Measurements from ENCODE around the gene CILP2.

Gene CILP2, protein sequence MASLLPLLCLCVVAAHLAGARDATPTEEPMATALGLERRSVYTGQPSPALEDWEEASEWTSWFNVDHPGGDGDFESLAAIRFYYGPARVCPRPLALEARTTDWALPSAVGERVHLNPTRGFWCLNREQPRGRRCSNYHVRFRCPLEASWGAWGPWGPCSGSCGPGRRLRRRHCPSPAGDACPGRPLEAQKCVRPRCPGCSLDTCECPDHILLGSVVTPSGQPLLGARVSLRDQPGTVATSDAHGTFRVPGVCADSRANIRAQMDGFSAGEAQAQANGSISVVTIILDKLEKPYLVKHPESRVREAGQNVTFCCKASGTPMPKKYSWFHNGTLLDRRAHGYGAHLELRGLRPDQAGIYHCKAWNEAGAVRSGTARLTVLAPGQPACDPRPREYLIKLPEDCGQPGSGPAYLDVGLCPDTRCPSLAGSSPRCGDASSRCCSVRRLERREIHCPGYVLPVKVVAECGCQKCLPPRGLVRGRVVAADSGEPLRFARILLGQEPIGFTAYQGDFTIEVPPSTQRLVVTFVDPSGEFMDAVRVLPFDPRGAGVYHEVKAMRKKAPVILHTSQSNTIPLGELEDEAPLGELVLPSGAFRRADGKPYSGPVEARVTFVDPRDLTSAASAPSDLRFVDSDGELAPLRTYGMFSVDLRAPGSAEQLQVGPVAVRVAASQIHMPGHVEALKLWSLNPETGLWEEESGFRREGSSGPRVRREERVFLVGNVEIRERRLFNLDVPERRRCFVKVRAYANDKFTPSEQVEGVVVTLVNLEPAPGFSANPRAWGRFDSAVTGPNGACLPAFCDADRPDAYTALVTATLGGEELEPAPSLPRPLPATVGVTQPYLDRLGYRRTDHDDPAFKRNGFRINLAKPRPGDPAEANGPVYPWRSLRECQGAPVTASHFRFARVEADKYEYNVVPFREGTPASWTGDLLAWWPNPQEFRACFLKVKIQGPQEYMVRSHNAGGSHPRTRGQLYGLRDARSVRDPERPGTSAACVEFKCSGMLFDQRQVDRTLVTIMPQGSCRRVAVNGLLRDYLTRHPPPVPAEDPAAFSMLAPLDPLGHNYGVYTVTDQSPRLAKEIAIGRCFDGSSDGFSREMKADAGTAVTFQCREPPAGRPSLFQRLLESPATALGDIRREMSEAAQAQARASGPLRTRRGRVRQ

DNA sequence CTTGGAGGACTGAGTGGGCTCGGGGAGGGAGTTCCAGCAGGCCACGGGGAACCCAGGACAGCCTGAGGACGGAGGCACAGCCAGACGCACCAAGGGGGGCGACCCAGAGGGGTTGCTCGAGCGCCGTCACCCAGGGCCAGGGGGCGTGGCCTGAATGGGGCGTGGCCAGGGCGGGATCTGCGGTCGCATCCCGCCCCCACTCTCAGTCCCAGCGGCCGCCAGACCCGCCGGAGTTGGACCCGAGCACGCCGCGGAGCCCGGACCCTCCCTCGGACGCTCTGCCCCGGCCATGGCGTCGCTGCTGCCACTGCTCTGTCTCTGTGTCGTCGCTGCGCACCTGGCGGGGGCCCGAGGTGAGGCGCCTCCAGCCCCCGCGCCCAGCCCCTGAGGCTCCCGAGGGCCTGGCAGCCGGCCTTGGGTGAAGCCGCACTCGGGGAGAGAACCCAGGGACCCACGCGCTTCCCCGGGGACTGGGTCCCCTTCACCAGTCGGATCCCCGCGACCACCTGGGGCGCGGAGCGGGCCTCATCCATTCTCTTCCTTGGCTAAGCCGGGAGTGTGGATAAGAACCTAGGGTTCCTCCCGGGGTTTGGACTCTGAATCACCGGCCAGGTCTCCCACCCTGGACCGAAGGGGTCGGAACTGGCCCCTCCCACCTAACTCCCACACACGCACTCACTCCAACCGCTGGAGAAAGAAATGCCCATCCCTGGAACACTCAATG, at the start of gene CILP2:
Gene CILP2, plus strand, starts transcription at position 205 of the 724 bp plus-strand sequence. Its CDS starts 85 bp downstream, at position 290.
- no peak for DNase-seq (ENCODE audit: low spot score)

DNA sequence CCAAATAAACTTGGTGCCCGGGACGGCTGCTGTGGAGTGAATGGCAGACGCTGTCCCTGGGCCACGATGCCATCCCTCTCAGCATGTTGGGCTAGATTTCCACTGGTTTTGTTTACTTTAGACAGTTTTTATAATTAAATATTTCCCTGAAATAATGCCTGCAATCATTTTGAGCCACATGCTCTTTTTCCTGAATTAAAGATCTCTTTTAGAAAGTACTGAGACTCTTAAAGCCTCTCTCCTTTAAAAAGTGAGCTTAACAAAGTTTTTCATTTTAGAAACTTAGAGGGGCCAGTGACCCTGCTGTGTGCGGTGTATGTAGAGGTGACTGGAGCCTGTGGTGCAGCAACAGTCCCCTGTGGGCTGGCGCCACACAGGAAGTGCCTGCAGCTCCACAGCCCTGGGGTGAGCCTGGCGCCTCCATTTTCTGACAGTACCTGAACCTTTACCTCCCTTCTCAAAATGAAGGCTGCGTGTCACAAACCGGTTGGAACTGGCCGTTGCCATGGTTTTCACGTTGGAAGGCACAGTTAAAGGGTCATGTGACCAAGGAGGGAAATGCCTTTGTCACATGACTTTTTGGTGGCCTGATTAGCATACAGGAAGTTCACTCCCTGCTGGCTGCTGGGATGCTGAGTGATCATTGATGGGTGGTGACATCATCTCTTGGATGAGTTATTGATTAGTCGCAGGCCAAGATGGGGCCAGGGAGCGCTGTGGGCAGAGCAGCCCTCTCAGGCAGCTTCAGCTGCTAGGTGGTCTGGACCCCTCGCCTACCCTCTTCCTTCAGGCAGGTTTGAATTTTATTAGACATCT, 49.0 kb upstream of the CILP2 start:
- peak; percentile 67 for DNase-seq (ENCODE audit: low spot score)

- no peak for DNase-seq (ENCODE audit: low spot score)
Observed at GRCh38 chr19:19489804-19490204, 48.3 kb upstream of the CILP2 start.

GRCh38 chr19:19490214-19490968, 47.7 kb upstream of the CILP2 start:
- DNase-seq (ENCODE audit: low spot score) = peak; percentile 67

DNA sequence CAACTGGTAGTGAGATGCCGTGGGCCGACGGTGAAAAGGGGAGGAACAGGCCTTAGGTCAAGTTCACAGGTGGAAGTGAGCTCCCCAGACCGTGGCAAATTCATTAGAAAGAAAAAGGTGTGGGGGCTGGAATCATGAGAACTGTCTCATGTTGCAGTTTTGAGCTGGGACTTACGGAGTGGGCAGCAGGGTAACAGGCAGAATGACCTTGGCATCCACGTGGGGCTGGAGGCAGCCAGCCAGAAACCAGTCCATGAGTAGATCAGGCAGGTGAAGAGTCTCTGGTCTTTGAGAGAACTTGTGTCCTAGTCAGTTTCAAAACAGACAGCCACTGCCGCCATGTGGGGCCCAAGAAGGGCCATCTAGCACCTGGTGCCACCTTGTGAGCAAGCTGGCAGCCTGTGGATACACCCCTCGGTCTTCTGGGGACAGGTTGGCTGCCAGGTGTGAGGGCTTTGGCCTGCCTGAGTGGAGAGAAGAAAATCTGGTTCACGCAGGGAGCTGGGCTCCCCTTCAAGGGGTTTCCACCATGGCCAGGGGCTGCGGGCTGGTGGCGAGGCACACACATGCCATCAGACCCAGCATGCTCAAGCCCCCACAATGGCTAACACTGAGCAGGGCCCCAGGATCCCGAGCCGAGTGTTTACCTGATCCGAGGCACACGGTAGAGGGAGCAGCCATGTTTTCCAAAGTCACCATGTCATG, 46.6 kb upstream of the CILP2 start:
- no peak for DNase-seq (ENCODE audit: low spot score)

- no peak for DNase-seq (ENCODE audit: low spot score)
Observed at GRCh38 chr19:19492026-19492610, 45.9 kb upstream of the CILP2 start.

DNA sequence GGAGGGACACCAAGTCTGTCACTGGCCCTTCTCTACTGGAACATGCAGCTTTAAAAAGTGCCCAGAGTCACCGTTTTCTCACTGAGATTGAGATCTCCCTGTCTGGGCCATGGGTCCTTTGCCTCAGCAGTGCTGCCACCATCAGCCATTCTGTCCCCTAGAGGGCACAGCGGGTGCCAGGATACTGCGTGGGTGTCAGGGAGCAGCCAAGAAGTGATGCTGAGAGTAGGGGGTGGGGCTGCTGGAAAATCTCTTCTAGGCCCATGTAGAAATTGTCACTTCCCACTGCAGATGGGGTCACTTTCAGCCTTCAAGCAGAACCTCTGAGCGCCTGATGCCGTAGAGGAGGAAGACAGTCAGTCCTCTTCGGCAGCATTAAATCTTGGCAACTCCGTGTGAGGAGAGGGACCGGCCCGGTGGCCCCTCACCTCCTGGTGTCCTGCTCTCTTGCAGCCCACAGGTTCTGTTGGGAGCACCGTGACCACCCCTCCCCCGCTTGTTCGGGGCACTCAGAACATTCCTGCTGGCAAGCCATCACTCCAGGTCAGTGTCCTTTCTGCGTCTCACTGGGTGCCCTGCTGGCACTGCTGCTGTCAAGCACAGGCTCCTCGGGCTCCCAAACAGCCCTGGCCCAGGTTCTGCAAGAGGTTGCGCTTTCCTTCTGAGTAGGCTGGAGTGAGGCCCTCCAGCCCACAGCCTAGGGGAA, 44.1 kb upstream of the CILP2 start:
- no peak for DNase-seq (ENCODE audit: low spot score)

- DNase-seq (ENCODE audit: low spot score) = no peak
Observed at GRCh38 chr19:19495614-19496603, 42.2 kb upstream of the CILP2 start.

DNA sequence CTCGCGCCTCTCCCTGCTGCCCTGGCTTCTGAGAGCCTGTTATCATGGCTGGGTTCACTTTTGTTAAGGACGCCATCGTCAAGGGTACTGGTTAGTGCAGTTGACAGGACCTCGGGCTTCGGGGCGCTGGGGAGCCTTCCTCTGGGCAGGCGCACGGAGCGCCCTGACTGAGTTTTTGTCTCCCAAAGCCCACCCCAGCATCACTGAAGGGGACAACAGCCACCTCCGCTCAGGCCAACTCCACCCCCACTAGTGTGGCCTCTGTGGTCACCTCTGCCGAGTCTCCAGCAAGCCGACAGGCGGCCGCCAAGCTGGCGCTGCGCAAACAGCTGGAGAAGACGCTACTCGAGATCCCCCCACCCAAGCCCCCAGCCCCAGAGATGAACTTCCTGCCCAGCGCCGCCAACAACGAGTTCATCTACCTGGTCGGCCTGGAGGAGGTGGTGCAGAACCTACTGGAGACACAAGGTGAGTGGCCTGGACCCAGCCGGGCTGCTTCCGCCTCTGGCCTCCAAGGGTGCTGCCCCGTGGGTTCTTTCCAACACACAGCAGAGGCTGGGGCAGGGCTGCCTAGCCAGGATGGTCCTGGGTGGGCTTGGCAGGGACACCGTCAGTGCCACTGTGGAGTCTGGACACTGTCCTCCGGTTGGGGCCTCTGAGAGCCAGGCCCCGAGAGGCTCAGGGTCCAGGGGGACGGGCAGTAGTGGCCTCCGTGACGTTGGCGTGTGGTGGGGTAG, 39.6 kb upstream of the CILP2 start:
- DNase-seq (ENCODE audit: low spot score) = no peak

DNA sequence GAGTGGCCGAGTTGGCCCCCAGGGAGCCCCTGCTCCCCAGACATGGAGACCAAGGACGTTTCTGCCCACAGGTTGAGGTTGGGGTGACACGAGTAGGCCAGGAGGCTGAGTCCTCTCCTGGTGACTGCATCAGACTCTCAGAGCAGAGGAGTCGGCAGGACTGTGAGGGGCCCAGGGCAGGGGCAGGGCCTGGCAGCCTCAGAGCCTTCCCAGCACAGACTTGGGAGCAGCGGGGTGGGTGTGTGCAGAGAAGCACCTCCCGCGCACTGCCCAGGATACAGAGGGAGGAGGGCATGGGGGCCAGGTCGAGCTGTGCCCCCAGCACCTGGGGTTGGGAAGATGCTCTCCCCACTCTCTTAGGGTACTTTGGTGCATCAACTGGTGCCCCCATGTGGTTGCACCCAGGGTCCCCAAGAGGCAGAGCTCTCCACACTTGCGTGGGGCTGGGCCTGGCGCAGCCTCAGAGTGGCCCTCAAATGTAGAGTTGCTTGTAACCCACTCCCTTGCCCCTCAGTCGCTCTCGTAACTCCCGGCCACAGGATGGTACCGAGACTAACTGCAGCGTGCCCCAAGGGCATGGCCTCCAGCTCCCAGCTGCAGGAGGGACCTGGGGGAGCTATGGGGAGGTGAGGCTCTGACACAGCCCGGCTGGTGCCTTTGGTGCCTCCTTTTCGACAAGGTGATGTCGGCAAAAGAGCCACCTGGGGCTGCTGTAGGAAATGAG, 38.6 kb upstream of the CILP2 start:
- DNase-seq (ENCODE audit: low spot score) = no peak

- no peak for DNase-seq (ENCODE audit: low spot score)
Observed at GRCh38 chr19:19500975-19501644, 37.0 kb upstream of the CILP2 start.

DNA sequence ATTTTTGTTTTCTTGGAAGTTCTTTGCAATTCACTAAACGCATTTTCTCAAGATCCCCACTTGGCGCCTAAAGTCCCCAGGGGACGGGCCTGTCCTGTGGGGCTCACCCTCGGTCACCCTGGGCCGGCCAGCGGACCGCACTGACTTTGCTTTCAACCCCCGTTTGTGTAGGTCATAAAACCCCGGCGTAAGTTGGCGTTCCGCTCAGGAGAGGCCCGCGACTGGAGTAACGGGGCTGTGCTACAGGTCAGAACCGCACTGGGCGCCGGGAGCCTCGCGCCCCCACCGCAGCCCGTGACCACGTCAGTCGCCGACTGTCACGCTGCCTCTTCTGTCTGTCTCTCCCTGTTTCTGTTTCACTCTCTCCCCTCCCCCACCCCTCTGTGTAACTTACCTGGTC, 36.3 kb upstream of the CILP2 start:
- DNase-seq (ENCODE audit: low spot score) = no peak

- no peak for DNase-seq (ENCODE audit: low spot score)
Observed at GRCh38 chr19:19502281-19502680, 35.8 kb upstream of the CILP2 start.

GRCh38 chr19:19502808-19503602, 35.1 kb upstream of the CILP2 start:
- no peak for DNase-seq (ENCODE audit: low spot score)

Measured in SW480 (cell line).